ENCODE results near the gene SEMA4F. TPM values are rescaled to one million over a fixed set of nuclear protein-coding genes. Genes with fewer than 3 reads are reported as not detected.

SEMA4F gene
- total RNA-seq, 1 donor = 3.6 TPM

GRCh38 chr2:74693213-74693612 lies 39.2 kb downstream of the SEMA4F start:
- TF ChIP-seq, protein P1, sequence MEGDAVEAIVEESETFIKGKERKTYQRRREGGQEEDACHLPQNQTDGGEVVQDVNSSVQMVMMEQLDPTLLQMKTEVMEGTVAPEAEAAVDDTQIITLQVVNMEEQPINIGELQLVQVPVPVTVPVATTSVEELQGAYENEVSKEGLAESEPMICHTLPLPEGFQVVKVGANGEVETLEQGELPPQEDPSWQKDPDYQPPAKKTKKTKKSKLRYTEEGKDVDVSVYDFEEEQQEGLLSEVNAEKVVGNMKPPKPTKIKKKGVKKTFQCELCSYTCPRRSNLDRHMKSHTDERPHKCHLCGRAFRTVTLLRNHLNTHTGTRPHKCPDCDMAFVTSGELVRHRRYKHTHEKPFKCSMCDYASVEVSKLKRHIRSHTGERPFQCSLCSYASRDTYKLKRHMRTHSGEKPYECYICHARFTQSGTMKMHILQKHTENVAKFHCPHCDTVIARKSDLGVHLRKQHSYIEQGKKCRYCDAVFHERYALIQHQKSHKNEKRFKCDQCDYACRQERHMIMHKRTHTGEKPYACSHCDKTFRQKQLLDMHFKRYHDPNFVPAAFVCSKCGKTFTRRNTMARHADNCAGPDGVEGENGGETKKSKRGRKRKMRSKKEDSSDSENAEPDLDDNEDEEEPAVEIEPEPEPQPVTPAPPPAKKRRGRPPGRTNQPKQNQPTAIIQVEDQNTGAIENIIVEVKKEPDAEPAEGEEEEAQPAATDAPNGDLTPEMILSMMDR (IDR thresholded peaks at IDR 0.05; ENCODE audit: insufficient read depth, low read length) = no peak
- DNase-seq (ENCODE audit: low read depth) = no peak
- H3K4me3 ChIP-seq (ENCODE audit: low read depth, low read length) = no peak overlapping the region

GRCh38 chr2:74693668-74694067 lies 39.6 kb downstream of the SEMA4F start:
- no peak overlapping the region for H3K4me3 ChIP-seq (ENCODE audit: low read depth, low read length)
- TF ChIP-seq, protein P1 (IDR thresholded peaks at IDR 0.05; ENCODE audit: insufficient read depth, low read length) = no peak
- DNase-seq (ENCODE audit: low read depth) = no peak

- TF ChIP-seq, protein P1 (IDR thresholded peaks at IDR 0.05; ENCODE audit: insufficient read depth, low read length) = no peak
- peak; percentile 9 for DNase-seq (ENCODE audit: low read depth)
- no peak overlapping the region for H3K4me3 ChIP-seq (ENCODE audit: low read depth, low read length)
These were observed 40.2 kb downstream of the SEMA4F start for GRCh38 chr2:74694281-74694680.

GRCh38 chr2:74695663-74696062 lies 41.6 kb downstream of the SEMA4F start:
- no peak for DNase-seq (ENCODE audit: low read depth)
- H3K4me3 ChIP-seq (ENCODE audit: low read depth, low read length) = no peak overlapping the region
- TF ChIP-seq, protein P1 (IDR thresholded peaks at IDR 0.05; ENCODE audit: insufficient read depth, low read length) = no peak

GRCh38 chr2:74696829-74697228 lies 42.8 kb downstream of the SEMA4F start:
- H3K4me3 ChIP-seq (ENCODE audit: low read depth, low read length) = no peak overlapping the region
- DNase-seq (ENCODE audit: low read depth) = peak; percentile 87
- TF ChIP-seq, protein P1 (IDR thresholded peaks at IDR 0.05; ENCODE audit: insufficient read depth, low read length) = no peak

GRCh38 chr2:74700643-74701372 lies 46.8 kb downstream of the SEMA4F start:
- no peak for DNase-seq (ENCODE audit: low read depth)
- TF ChIP-seq, protein P1 (IDR thresholded peaks at IDR 0.05; ENCODE audit: insufficient read depth, low read length) = no peak
- no peak overlapping the region for H3K4me3 ChIP-seq (ENCODE audit: low read depth, low read length)
